AG04450 (cell line): ENCODE measurements around the gene HSD11B2. TPM values are rescaled to one million over a fixed set of nuclear protein-coding genes. Genes with fewer than 3 reads are reported as not detected.

Source experiments
- CTCF ChIA-PET: fragments of 300-600, 350-600 bp; formaldehyde crosslinking; extraction: SDS; loops from one replicate; lab custom pipeline; 2022; ENCODE audit warnings: antibody characterized with exemption, inconsistent platforms; lab: Charles Lee
- POLR2A ChIA-PET: fragments of 350-600 bp; formaldehyde crosslinking; extraction: SDS; loops from one replicate; lab custom pipeline; 2021; ENCODE audit warnings: antibody characterized with exemption, inconsistent platforms; lab: Yijun Ruan, JAX
- DNase-seq: peaks from one replicate; pipeline ENCODE4 v3.0.0-alpha.2; 2011; ENCODE audit warnings: low read depth, low spot score
- H3K27ac ChIP-seq: one replicate; pipeline ENCODE4 v1.5.1; 2012; ENCODE audit warnings: low read depth, low read length, control low read depth
- H3K27me3 ChIP-seq: one replicate; pipeline ENCODE4 v1.6.0; 2012; ENCODE audit warnings: low read length; ENCODE audit not compliant: control insufficient read depth, insufficient read depth
- H3K4me3 ChIP-seq: 2 replicates; pipeline ENCODE4 v1.5.1; 2011; ENCODE audit warnings: mild to moderate bottlenecking, low read depth, low read length, control low read depth
- H3K9me3 ChIP-seq: 2 replicates; pipeline ENCODE4 v1.5.1; 2012; ENCODE audit warnings: low read length; ENCODE audit not compliant: control insufficient read depth, insufficient read depth
- polyA plus RNA-seq: library from polyadenylated mRNA; depleted of rRNA; stranded (reverse); fragments of >200 nt; gene quantifications from 2 replicates; pipeline ENCODE4 v1.2.3, GENCODE V29; 2011; rRNA removed
- small RNA-seq: library from RNA; depleted of rRNA; stranded (forward); fragments of <200 nt; gene quantifications from one replicate; pipeline ENCODE3, GENCODE V24; 2012; ENCODE audit warnings: low read depth; ENCODE audit not compliant: insufficient read length
- TF ChIP-seq, protein P1 (sequence below): IDR thresholded peaks from 2 replicates; pipeline ENCODE4 v1.5.1; 2011; ENCODE audit warnings: low read depth, low read length, control low read depth, inconsistent platforms

The HSD11B2 gene
- polyA plus RNA-seq, 1 experiment: not detected

DNA sequence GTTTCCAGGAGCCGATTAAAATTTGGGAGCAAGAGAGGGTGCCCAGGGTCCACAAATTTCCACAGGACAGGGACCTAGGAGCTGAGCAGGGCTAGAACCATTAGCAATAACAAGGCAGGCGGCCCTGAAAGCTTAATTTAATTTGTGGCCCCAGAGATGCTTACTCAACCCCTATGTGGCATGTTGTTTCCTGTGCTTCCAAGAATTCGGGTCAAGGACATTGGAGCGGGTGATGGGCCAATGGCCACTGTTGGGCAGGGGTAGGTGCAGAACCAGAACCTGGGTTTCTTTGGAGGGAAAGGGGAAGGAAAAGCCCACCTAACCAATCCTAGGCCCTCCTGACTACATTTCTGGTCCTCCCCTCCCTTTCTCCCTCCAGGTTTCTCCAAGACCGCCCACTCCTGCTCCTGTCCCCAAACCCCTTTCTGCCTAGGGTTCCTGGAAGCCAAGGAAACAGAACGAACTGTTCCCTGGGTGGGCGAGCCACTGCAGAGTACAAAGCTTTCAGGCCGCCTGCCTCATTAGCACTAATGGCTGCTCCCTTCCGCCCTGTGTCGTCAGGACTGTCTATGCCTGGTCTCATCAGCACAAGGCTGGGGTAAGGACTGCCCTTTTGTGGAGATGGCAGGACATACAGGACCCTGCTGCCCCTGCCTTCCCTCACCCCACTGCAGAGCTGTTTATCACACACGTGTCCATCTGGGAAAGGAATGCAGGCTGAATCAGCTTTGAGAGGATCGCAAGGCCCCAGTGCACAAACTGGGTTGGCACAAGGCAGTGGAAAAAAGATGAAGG lies 53.0 kb downstream of the HSD11B2 start:
- POLR2A ChIA-PET: no interaction called here
- H3K27ac ChIP-seq: no peak overlapping the region
- H3K27me3 ChIP-seq: no peaks in the 10 kb centered on the region
- TF ChIP-seq, protein P1, sequence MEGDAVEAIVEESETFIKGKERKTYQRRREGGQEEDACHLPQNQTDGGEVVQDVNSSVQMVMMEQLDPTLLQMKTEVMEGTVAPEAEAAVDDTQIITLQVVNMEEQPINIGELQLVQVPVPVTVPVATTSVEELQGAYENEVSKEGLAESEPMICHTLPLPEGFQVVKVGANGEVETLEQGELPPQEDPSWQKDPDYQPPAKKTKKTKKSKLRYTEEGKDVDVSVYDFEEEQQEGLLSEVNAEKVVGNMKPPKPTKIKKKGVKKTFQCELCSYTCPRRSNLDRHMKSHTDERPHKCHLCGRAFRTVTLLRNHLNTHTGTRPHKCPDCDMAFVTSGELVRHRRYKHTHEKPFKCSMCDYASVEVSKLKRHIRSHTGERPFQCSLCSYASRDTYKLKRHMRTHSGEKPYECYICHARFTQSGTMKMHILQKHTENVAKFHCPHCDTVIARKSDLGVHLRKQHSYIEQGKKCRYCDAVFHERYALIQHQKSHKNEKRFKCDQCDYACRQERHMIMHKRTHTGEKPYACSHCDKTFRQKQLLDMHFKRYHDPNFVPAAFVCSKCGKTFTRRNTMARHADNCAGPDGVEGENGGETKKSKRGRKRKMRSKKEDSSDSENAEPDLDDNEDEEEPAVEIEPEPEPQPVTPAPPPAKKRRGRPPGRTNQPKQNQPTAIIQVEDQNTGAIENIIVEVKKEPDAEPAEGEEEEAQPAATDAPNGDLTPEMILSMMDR: no peak
- H3K9me3 ChIP-seq: no peaks in the 10 kb centered on the region; the same call in 1 of the 2 replicates
- CTCF ChIA-PET: interaction anchor here (1.8 to 5.5 kb wide), 2 partner anchors 8 to 30 kb away, joined by 6 to 49 read pairs; no protein-coding TSS in a partner anchor
- no peak for DNase-seq
- H3K4me3 ChIP-seq: no peak overlapping the region

DNA sequence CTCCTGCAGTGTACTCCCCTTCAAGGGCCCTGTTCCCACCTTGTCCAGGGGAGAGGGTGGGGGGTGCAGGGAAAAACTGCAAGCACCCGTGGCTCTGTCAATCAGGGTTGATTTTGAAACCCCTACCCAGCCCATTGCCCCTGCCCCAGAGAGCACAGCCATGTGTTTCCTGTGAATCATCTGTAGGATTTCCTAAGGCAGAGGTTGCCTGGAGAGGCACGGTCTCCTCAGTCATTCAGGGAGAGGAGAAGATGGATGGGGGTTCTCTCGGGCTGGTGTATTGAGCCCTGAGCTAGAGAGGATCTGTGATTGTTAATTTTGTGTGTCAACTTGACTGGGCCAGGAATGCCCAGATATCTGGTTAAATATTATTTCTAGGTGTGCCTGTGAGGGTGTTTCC lies 55.9 kb downstream of the HSD11B2 start:
- CTCF ChIA-PET: interaction anchor here (1.7 to 6.2 kb wide), 2 partner anchors 27 to 34 kb away, joined by 5 to 41 read pairs; no protein-coding TSS in a partner anchor
- no peak for DNase-seq
- Histone ChIP-seq H3K4me3 (no peak overlapping the region), H3K27me3 (no peaks in the 10 kb centered on the region), H3K27ac (no peak overlapping the region), H3K9me3 (no peaks in the 10 kb centered on the region)
- TF ChIP-seq, protein P1: no peak
- POLR2A ChIA-PET: no interaction called here

Small RNAs within 50 kb of the gene (small RNA-seq; reads per million reads assigned to genes)
- not detected for gene RNU1-123P

Other genes starting within 250 kb of the HSD11B2 start
- gene MATCAP1, start 247.2 kb upstream of the HSD11B2 start, polyA plus RNA-seq: 13.9 and 18.1 TPM in 2 replicates
- not detected in 2 replicates for gene EXOC3L1, start 241.0 kb upstream of the HSD11B2 start, polyA plus RNA-seq
- gene E2F4, start 239.0 kb upstream of the HSD11B2 start, polyA plus RNA-seq: 50.0 and 57.9 TPM in 2 replicates
- gene ELMO3, start 232.0 kb upstream of the HSD11B2 start, polyA plus RNA-seq: 0.57 and 0.74 TPM in 2 replicates
- 38.5 and 46.8 TPM in 2 replicates for gene TMEM208, start 204.0 kb upstream of the HSD11B2 start, polyA plus RNA-seq
- 21.2 and 25.4 TPM in 2 replicates for gene FHOD1, start 183.6 kb upstream of the HSD11B2 start, polyA plus RNA-seq
- 2.4 and 3.1 TPM in 2 replicates for gene SLC9A5, start 182.1 kb upstream of the HSD11B2 start, polyA plus RNA-seq
- gene PLEKHG4, start 151.6 kb upstream of the HSD11B2 start, polyA plus RNA-seq: 17.2 and 23.3 TPM in 2 replicates
- gene KCTD19, start 104.4 kb upstream of the HSD11B2 start, polyA plus RNA-seq: 0.21 and 0.25 TPM in 2 replicates
- gene LRRC36, start 104.3 kb upstream of the HSD11B2 start, polyA plus RNA-seq: 0.21 and 0.41 TPM in 2 replicates
- 1.5 TPM in 2 replicates for gene TPPP3, start 37.6 kb upstream of the HSD11B2 start, polyA plus RNA-seq
- 1.9 and 2.7 TPM in 2 replicates for gene ZDHHC1, start 14.6 kb upstream of the HSD11B2 start, polyA plus RNA-seq
- 101 and 121 TPM in 2 replicates for gene ATP6V0D1, start 50.0 kb downstream of the HSD11B2 start, polyA plus RNA-seq
- gene AGRP, start 52.4 kb downstream of the HSD11B2 start, polyA plus RNA-seq: not detected in 2 replicates
- gene RIPOR1, start 97.7 kb downstream of the HSD11B2 start, polyA plus RNA-seq: 9.9 and 11.5 TPM in 2 replicates
- 21.0 and 24.4 TPM in 2 replicates for gene CTCF, start 131.4 kb downstream of the HSD11B2 start, polyA plus RNA-seq
- 0.09 and 0.11 TPM in 2 replicates for gene CARMIL2, start 214.0 kb downstream of the HSD11B2 start, polyA plus RNA-seq
- 11.4 and 16.5 TPM in 2 replicates for gene ACD, start 229.1 kb downstream of the HSD11B2 start, polyA plus RNA-seq
- gene PARD6A, start 229.8 kb downstream of the HSD11B2 start, polyA plus RNA-seq: 0.42 and 0.53 TPM in 2 replicates
- gene ENKD1, start 235.6 kb downstream of the HSD11B2 start, polyA plus RNA-seq: 3.6 and 4.2 TPM in 2 replicates
- 0.55 and 0.56 TPM in 2 replicates for gene C16orf86, start 235.7 kb downstream of the HSD11B2 start, polyA plus RNA-seq